ENCODE data around the gene SLC22A3. TPM values are rescaled to one million over a fixed set of nuclear protein-coding genes. Genes with fewer than 3 reads are reported as not detected.
A peak's percentile ranks its signal among the peaks of the same experiment; 100 is the strongest.
"Not testable (repeated sequence)": the region's sequence is repeated elsewhere in the genome, so short reads cannot be mapped to it uniquely, and the experiment has no call there.

The SLC22A3 gene
- total RNA-seq, 1 experiment from 2014 or later: 2.4 TPM

- no peaks in the 10 kb centered on the region for H3K36me3 Mint-ChIP-seq (ENCODE audit: insufficient read depth, unreplicated experiment)
- H3K4me3 Mint-ChIP-seq (ENCODE audit: unreplicated experiment): no peak overlapping the region
- peaks cover 11% of the 10 kb centered on the region for H3K4me1 Mint-ChIP-seq (ENCODE audit: low read depth, unreplicated experiment)
- Histone ChIP-seq H3K36me3 (ENCODE audit: control insufficient read depth, insufficient read depth, low read length) (no peaks in the 10 kb centered on the region), H3K27me3 (replicated peaks; ENCODE audit: control insufficient read depth, insufficient read depth, low read length) (no peaks in the 10 kb centered on the region), H3K4me1 (peaks cover 21% of the 10 kb centered on the region), H3K4me3 (ENCODE audit: low read depth, low read length) (no peak overlapping the region), H3K9me3 (no peaks in the 10 kb centered on the region; the same call in none of the 2 replicates)
- H3K27me3 Mint-ChIP-seq (ENCODE audit: insufficient read depth, unreplicated experiment): no peaks in the 10 kb centered on the region
- H3K27ac Mint-ChIP-seq (ENCODE audit: unreplicated experiment): no peak overlapping the region
- POLR2A ChIA-PET: no interaction called here
- no TSS peak for BruUV-seq (replicated peaks)
- no peak for DNase-seq
- CTCF ChIA-PET: no interaction called here
- TF ChIP-seq, protein P1, sequence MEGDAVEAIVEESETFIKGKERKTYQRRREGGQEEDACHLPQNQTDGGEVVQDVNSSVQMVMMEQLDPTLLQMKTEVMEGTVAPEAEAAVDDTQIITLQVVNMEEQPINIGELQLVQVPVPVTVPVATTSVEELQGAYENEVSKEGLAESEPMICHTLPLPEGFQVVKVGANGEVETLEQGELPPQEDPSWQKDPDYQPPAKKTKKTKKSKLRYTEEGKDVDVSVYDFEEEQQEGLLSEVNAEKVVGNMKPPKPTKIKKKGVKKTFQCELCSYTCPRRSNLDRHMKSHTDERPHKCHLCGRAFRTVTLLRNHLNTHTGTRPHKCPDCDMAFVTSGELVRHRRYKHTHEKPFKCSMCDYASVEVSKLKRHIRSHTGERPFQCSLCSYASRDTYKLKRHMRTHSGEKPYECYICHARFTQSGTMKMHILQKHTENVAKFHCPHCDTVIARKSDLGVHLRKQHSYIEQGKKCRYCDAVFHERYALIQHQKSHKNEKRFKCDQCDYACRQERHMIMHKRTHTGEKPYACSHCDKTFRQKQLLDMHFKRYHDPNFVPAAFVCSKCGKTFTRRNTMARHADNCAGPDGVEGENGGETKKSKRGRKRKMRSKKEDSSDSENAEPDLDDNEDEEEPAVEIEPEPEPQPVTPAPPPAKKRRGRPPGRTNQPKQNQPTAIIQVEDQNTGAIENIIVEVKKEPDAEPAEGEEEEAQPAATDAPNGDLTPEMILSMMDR (IDR thresholded peaks at IDR 0.05; ENCODE audit: insufficient read depth in 1 of 2, low read depth in 1 of 2, low read length in 1 of 2, severe bottlenecking in 1 of 2, unreplicated experiment in 1 of 2): no peak
- intact Hi-C loops (cut with micrococcal nuclease; ENCODE audit: unreplicated experiment): no loop called here
- no peaks in the 10 kb centered on the region for H3K9me3 Mint-ChIP-seq (ENCODE audit: unreplicated experiment)
Measured at GRCh38 chr6:160388922-160389321, 40.7 kb downstream of the SLC22A3 start.

DNA sequence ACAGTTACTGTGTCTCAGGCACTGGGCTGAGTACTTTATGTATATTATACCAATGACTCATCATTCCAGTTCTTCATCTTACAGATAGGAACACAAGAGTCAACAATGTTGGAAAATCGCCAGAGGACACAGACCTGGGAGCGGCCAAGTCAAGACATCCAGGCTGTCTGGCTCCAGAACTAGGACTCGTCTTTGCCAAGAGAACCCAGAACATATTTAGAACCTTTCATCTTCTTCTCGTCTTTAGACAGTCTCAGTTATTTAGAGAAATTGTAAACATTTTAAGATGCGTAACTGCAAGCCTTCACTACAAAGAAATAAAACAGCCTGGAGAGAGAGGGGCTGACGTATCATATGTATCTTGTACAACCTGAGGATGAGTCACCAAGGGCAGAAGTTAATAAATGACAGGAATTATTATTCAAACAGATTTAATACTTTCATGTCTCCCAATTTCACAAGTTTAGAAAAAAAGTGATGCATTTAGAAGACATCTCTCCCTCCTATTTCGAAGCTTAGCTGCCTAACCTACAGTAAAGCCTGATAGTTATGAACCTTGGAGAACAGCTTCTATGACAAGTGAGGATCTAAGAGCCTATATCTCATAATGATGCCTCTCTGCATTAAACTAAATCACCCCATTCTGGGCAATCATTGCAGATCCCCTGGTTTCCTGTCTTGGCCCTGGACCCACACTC, 43.4 kb downstream of the SLC22A3 start:
- no peak overlapping the region for H3K4me3 ChIP-seq (ENCODE audit: low read depth, low read length)
- peaks cover 35% of the 10 kb centered on the region for H3K4me1 ChIP-seq
- peak; percentile 51 to 63 for DNase-seq
- Mint-ChIP-seq H3K36me3 (ENCODE audit: insufficient read depth, unreplicated experiment) (peaks cover 6% of the 10 kb centered on the region), H3K9me3 (ENCODE audit: unreplicated experiment) (no peaks in the 10 kb centered on the region), H3K27me3 (ENCODE audit: insufficient read depth, unreplicated experiment) (no peaks in the 10 kb centered on the region), H3K4me3 (ENCODE audit: unreplicated experiment) (no peak overlapping the region), H3K27ac (ENCODE audit: unreplicated experiment) (peak overlapping the region; percentile 19), H3K4me1 (ENCODE audit: low read depth, unreplicated experiment) (peaks cover 19% of the 10 kb centered on the region)
- ChIA-PET POLR2A (interaction anchor here (0.6 kb wide), 1 partner anchor 585 kb away, joined by 3 read pairs; no protein-coding TSS in a partner anchor), CTCF (no interaction called here)
- no TSS peak for BruUV-seq (replicated peaks)
- intact Hi-C loops (cut with micrococcal nuclease; ENCODE audit: unreplicated experiment): loop anchor here (5.0 kb wide), 1 partner anchor 44 kb away; the partner anchor contains the start of gene SLC22A3
- TF ChIP-seq, protein P1 (IDR thresholded peaks at IDR 0.05; ENCODE audit: insufficient read depth in 1 of 2, low read depth in 1 of 2, low read length in 1 of 2, severe bottlenecking in 1 of 2, unreplicated experiment in 1 of 2): no peak
- H3K27me3 ChIP-seq (replicated peaks; ENCODE audit: control insufficient read depth, insufficient read depth, low read length): no peaks in the 10 kb centered on the region
- H3K9me3 ChIP-seq: no peaks in the 10 kb centered on the region; the same call in none of the 2 replicates
- H3K36me3 ChIP-seq (ENCODE audit: control insufficient read depth, insufficient read depth, low read length): no peaks in the 10 kb centered on the region

DNA sequence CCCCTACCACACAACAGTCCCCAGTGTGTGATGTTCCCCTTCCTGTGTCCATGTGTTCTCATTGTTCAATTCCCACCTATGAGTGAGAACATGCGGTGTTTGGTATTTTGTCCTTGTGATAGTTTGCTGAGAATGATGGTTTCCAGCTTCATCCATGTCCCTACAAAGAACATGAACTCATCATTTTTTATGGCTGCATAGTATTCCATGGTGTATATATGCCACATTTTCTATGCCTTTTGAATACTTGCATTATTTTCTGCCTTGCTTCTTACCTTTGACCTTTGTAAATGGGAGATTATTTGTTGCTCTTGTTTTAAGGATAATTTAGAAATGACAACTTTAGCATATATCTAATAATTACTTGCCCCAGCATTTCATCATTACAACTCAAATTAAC, 45.3 kb downstream of the SLC22A3 start:
- DNase-seq; H3K27me3 ChIP-seq (replicated peaks; ENCODE audit: control insufficient read depth, insufficient read depth, low read length); H3K27me3 Mint-ChIP-seq (ENCODE audit: insufficient read depth, unreplicated experiment); H3K36me3 Mint-ChIP-seq (ENCODE audit: insufficient read depth, unreplicated experiment); H3K4me3 Mint-ChIP-seq (ENCODE audit: unreplicated experiment); H3K4me3 ChIP-seq (ENCODE audit: low read depth, low read length); H3K9me3 Mint-ChIP-seq (ENCODE audit: unreplicated experiment); CTCF ChIA-PET; BruUV-seq (replicated peaks); POLR2A ChIA-PET; H3K9me3 ChIP-seq; H3K36me3 ChIP-seq (ENCODE audit: control insufficient read depth, insufficient read depth, low read length): not testable (repeated sequence)
- peaks cover 35% of the 10 kb centered on the region for H3K4me1 ChIP-seq
- peaks cover 19% of the 10 kb centered on the region for H3K4me1 Mint-ChIP-seq (ENCODE audit: low read depth, unreplicated experiment)
- intact Hi-C loops (cut with micrococcal nuclease; ENCODE audit: unreplicated experiment): loop anchor here (5.0 kb wide), 1 partner anchor 46 kb away; the partner anchor contains the start of gene SLC22A3
- H3K27ac Mint-ChIP-seq (ENCODE audit: unreplicated experiment): peak overlapping the region; percentile 95
